HEK293T (cell line): ENCODE results near the gene POLE4.

Experiments
- CTCF ChIA-PET: fragments of 350-600 bp; formaldehyde crosslinking; extraction: SDS; loops from one replicate; lab custom pipeline; 2021; ENCODE audit warnings: antibody characterized with exemption, inconsistent platforms; lab: Yijun Ruan, JAX
- POLR2A ChIA-PET: fragments of 350-600 bp; formaldehyde crosslinking; extraction: SDS; loops from one replicate; lab custom pipeline; 2020; ENCODE audit warnings: antibody characterized with exemption, inconsistent platforms; lab: Yijun Ruan, JAX
- DNase-seq: peaks from one replicate; pipeline ENCODE4 v3.0.0; 2012; ENCODE audit warnings: mixed read lengths; ENCODE audit errors: extremely low spot score
- ARNT ChIP-seq: fragments of 450-650 bp; IDR thresholded peaks from 2 replicates; pipeline ENCODE4 v1.6.1; 2017; ENCODE audit warnings: mild to moderate bottlenecking
- BHLHE40 ChIP-seq: fragments of 450-650 bp; IDR thresholded peaks from 2 replicates; pipeline ENCODE4 v1.6.1; 2016; ENCODE audit warnings: mild to moderate bottlenecking, moderate library complexity, borderline replicate concordance
- CTBP1 ChIP-seq: fragments of 450-650 bp; IDR thresholded peaks from 2 replicates; pipeline ENCODE4 v1.6.1; 2016; ENCODE audit warnings: borderline replicate concordance
- ELF4 ChIP-seq: fragments of 450-650 bp; IDR thresholded peaks from 2 replicates; pipeline ENCODE4 v1.6.1; 2017; ENCODE audit warnings: antibody characterized with exemption
- FOXA1 ChIP-seq: fragments of 450-650 bp; IDR thresholded peaks from 2 replicates; pipeline ENCODE4 v1.6.1; 2016; ENCODE audit warnings: mild to moderate bottlenecking
- FOXK2 ChIP-seq: fragments of 450-650 bp; IDR thresholded peaks from 2 replicates; pipeline ENCODE4 v1.6.1; 2016; ENCODE audit warnings: mild to moderate bottlenecking
- FOXM1 ChIP-seq: fragments of 450-650 bp; IDR thresholded peaks from 2 replicates; pipeline ENCODE4 v1.6.1; 2017; ENCODE audit warnings: mild to moderate bottlenecking, borderline replicate concordance
- HDGF ChIP-seq: fragments of 450-650 bp; IDR thresholded peaks from 2 replicates; pipeline ENCODE4 v1.6.1; 2017; ENCODE audit warnings: antibody characterized with exemption, borderline replicate concordance
- L3MBTL2 ChIP-seq: fragments of 450-650 bp; conservative IDR thresholded peaks from 2 replicates; pipeline ENCODE4 v1.6.1; 2016; ENCODE audit warnings: mild to moderate bottlenecking
- LEF1 ChIP-seq: fragments of 450-650 bp; IDR thresholded peaks from 2 replicates; pipeline ENCODE4 v1.6.1; 2017; ENCODE audit warnings: mild to moderate bottlenecking, borderline replicate concordance
- NFRKB ChIP-seq: fragments of 450-650 bp; IDR thresholded peaks from 2 replicates; pipeline ENCODE4 v1.6.1; 2016; ENCODE audit warnings: mild to moderate bottlenecking, moderate library complexity
- PKNOX1 ChIP-seq: fragments of 450-650 bp; IDR thresholded peaks from 2 replicates; pipeline ENCODE4 v1.6.1; 2016
- SP1 ChIP-seq: fragments of 450-650 bp; IDR thresholded peaks from 2 replicates; pipeline ENCODE4 v1.6.1; 2017
- SUZ12 ChIP-seq: fragments of 450-650 bp; IDR thresholded peaks from 2 replicates; pipeline ENCODE4 v1.6.1; 2016; ENCODE audit warnings: mild to moderate bottlenecking
- TARDBP ChIP-seq: fragments of 450-650 bp; IDR thresholded peaks from 2 replicates; pipeline ENCODE4 v1.6.1; 2016
- ZNF384 ChIP-seq: fragments of 450-650 bp; IDR thresholded peaks from 2 replicates; pipeline ENCODE4 v1.6.1; 2016

POLE4 gene

GRCh38 chr2:74939919-74940812 lies 18.3 kb upstream of the POLE4 start:
- TF ChIP-seq SUZ12 (no peak), ELF4 (no peak), CTBP1 (no peak), L3MBTL2 (no peak), SP1 (no peak), FOXA1 (no peak), TARDBP (no peak), LEF1 (no peak), ARNT (no peak), ZNF384 (no peak), HDGF (no peak), BHLHE40 (no peak), PKNOX1 (no peak), FOXK2 (no peak), FOXM1 (no peak), NFRKB (no peak)
- CTCF ChIA-PET: no interaction called here
- no peak for DNase-seq
- POLR2A ChIA-PET: no interaction called here

- DNase-seq: no peak
- CTCF ChIA-PET: no interaction called here
- TF ChIP-seq HDGF (no peak), FOXM1 (no peak), BHLHE40 (no peak), TARDBP (no peak), SUZ12 (no peak), ARNT (no peak), CTBP1 (no peak), FOXK2 (no peak)
- POLR2A ChIA-PET: no interaction called here
Observed at GRCh38 chr2:74941284-74941683, 17.2 kb upstream of the POLE4 start.

- CTCF ChIA-PET: no interaction called here
- POLR2A ChIA-PET: no interaction called here
- no peak for TF ChIP-seq PKNOX1
- no peak for TF ChIP-seq ARNT
- no peak for TF ChIP-seq ELF4
- TF ChIP-seq FOXM1: no peak
- no peak for TF ChIP-seq CTBP1
- no peak for TF ChIP-seq L3MBTL2
- TF ChIP-seq ZNF384: no peak
- TF ChIP-seq BHLHE40: no peak
- no peak for TF ChIP-seq LEF1
- no peak for TF ChIP-seq SUZ12
- TF ChIP-seq FOXK2: no peak
- no peak for TF ChIP-seq FOXA1
- TF ChIP-seq HDGF: no peak
- no peak for TF ChIP-seq SP1
- TF ChIP-seq TARDBP: no peak
- no peak for TF ChIP-seq NFRKB
- DNase-seq: no peak
Observed at GRCh38 chr2:74942263-74942662, 16.2 kb upstream of the POLE4 start.

GRCh38 chr2:74944987-74945787 lies 13.3 kb upstream of the POLE4 start:
- POLR2A ChIA-PET: no interaction called here
- no peak for TF ChIP-seq NFRKB
- no peak for TF ChIP-seq ELF4
- TF ChIP-seq SP1: no peak
- no peak for TF ChIP-seq FOXA1
- TF ChIP-seq ZNF384: no peak
- TF ChIP-seq LEF1: no peak
- no peak for TF ChIP-seq CTBP1
- no peak for TF ChIP-seq TARDBP
- TF ChIP-seq FOXM1: no peak
- TF ChIP-seq HDGF: no peak
- TF ChIP-seq SUZ12: no peak
- CTCF ChIA-PET: no interaction called here
- no peak for DNase-seq

GRCh38 chr2:74945788-74946331 lies 12.6 kb upstream of the POLE4 start:
- POLR2A ChIA-PET: no interaction called here
- TF ChIP-seq L3MBTL2: no peak
- TF ChIP-seq LEF1: no peak
- no peak for TF ChIP-seq SUZ12
- TF ChIP-seq FOXM1: no peak
- no peak for DNase-seq
- CTCF ChIA-PET: no interaction called here

- ChIA-PET POLR2A (no interaction called here), CTCF (no interaction called here)
- no peak for DNase-seq
- TF ChIP-seq BHLHE40 (no peak), FOXK2 (no peak), ARNT (no peak)
Observed at GRCh38 chr2:74947703-74948102, 10.7 kb upstream of the POLE4 start.
